SK-N-MC (cell line): ENCODE measurements around the gene RRBP1.

Source experiments
- EZH2 ChIP-seq: fragments of 200-600 bp; sonication (generic); IDR thresholded peaks from one replicate; pipeline ENCODE4 v1.6.1; 2017; ENCODE audit warnings: antibody characterized with exemption
- FOXP2 ChIP-seq: optimal IDR thresholded peaks from 2 replicates; pipeline ENCODE3; 2011; ENCODE audit warnings: mild to moderate bottlenecking, moderate library complexity; ENCODE audit not compliant: insufficient read depth; ENCODE audit errors: extremely low read length, control extremely low read depth
- POLR2AphosphoS5 ChIP-seq: IDR thresholded peaks from 2 replicates; pipeline ENCODE4 v1.6.1; 2012; ENCODE audit warnings: mild to moderate bottlenecking, low read depth, low read length, borderline replicate concordance

GRCh38 chr20:17715075-17715474, 33.0 kb upstream of the RRBP1 start:
- TF ChIP-seq POLR2AphosphoS5 (no peak), EZH2 (no peak), FOXP2 (no peak)
